Subcutaneous adipose tissue (tissue), 4 donors: ENCODE measurements around the gene SPINT1. TPM values are rescaled to one million over a fixed set of nuclear protein-coding genes. Genes with fewer than 3 reads are reported as not detected.

ENCODE experiments used
- CTCF ChIP-seq: fragments of 450-650 bp; IDR thresholded peaks from one replicate; pipeline ENCODE4 v1.5.1; 2016; ENCODE audit warnings: low read depth, mild to moderate bottlenecking, control low read depth, antibody characterized with exemption, moderate library complexity
- total RNA-seq, 4 donors: library from RNA; depleted of rRNA; stranded (reverse); fragments of >200 nt; gene quantifications; one replicate each; pipeline ENCODE4 v1.1.0, GENCODE V29; 2016

Gene SPINT1
- total RNA-seq, 4 donors from 2014 or later: 2.3 to 13.1 (median 4.0) TPM; not detected in 1

GRCh38 chr15:40844696-40845030 is 815 bp downstream of the SPINT1 start:
- TF ChIP-seq CTCF: no peak

GRCh38 chr15:40845036-40845435 is 1.2 kb downstream of the SPINT1 start:
- TF ChIP-seq CTCF: no peak

- no peak for TF ChIP-seq CTCF
Measured at GRCh38 chr15:40845511-40846284, 1.9 kb downstream of the SPINT1 start.

- TF ChIP-seq CTCF: no peak
Measured at GRCh38 chr15:40846841-40847222, 3.0 kb downstream of the SPINT1 start.

GRCh38 chr15:40847223-40847961 is 3.5 kb downstream of the SPINT1 start:
- no peak for TF ChIP-seq CTCF

GRCh38 chr15:40850576-40851112 is 6.8 kb downstream of the SPINT1 start:
- no peak for TF ChIP-seq CTCF

- no peak for TF ChIP-seq CTCF
Measured at GRCh38 chr15:40852529-40852928, 8.7 kb downstream of the SPINT1 start.
